ENCODE results near the gene OR2V2. TPM values are rescaled to one million over a fixed set of nuclear protein-coding genes. Genes with fewer than 3 reads are reported as not detected.

OR2V2 gene
- total RNA-seq, 2 donors from 2014 or later, result not detected

GRCh38 chr5:181149355-181149754, 2.0 kb downstream of the OR2V2 start:
- H3K9me3 ChIP-seq, result no peaks in the 10 kb centered on the region
- no peak overlapping the region for H3K27ac ChIP-seq
- ATAC-seq (ENCODE audit: insufficient number of reproducible peaks, low FRiP score, low read depth) (no peak), DNase-seq (ENCODE audit: low spot score) (no peak)
- H3K4me3 ChIP-seq, result no peak overlapping the region
- H3K36me3 ChIP-seq, result no peaks in the 10 kb centered on the region
- H3K27me3 ChIP-seq (replicated peaks; ENCODE audit: insufficient read depth), result no peaks in the 10 kb centered on the region
- TF ChIP-seq CTCF (IDR thresholded peaks at IDR 0.05), result no peak
- H3K4me1 ChIP-seq (ENCODE audit: control insufficient read depth in 1 of 2, low read depth in 2 of 2), result no peaks in the 10 kb centered on the region

GRCh38 chr5:181149806-181150733, 2.7 kb downstream of the OR2V2 start:
- ATAC-seq (ENCODE audit: insufficient number of reproducible peaks, low FRiP score, low read depth) (no peak), DNase-seq (ENCODE audit: low spot score) (no peak)
- H3K4me1 ChIP-seq (ENCODE audit: control insufficient read depth in 1 of 2, low read depth in 2 of 2), result no peaks in the 10 kb centered on the region
- no peak overlapping the region for H3K4me3 ChIP-seq
- no peaks in the 10 kb centered on the region for H3K9me3 ChIP-seq
- no peaks in the 10 kb centered on the region for H3K27me3 ChIP-seq (replicated peaks; ENCODE audit: insufficient read depth)
- TF ChIP-seq CTCF (IDR thresholded peaks at IDR 0.05), result no peak
- no peaks in the 10 kb centered on the region for H3K36me3 ChIP-seq
- no peak overlapping the region for H3K27ac ChIP-seq

DNA sequence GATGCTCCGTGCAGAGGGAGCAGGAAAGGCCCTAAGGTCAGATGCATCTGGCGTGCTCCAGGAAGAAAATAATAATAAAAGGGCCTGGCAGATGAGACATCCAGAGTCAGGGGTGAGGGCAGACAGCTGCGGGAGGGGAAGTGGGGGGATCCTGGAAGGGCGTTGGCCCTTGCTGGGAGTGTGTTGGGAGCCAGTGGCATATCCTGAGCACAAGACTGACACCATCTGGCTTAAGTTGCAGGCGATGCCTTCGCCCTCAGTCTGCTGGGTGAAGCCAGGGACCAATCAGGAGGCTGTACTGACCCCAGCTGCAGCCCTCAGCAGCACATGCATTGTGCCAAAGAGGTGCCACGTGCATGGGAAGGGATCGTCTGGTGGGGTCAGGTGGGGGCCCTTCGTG, 3.8 kb downstream of the OR2V2 start:
- Histone ChIP-seq H3K4me3 (no peak overlapping the region), H3K27ac (no peak overlapping the region), H3K36me3 (no peaks in the 10 kb centered on the region), H3K9me3 (no peaks in the 10 kb centered on the region), H3K27me3 (replicated peaks; ENCODE audit: insufficient read depth) (no peaks in the 10 kb centered on the region), H3K4me1 (ENCODE audit: control insufficient read depth in 1 of 2, low read depth in 2 of 2) (no peaks in the 10 kb centered on the region)
- no peak for ATAC-seq (ENCODE audit: insufficient number of reproducible peaks, low FRiP score, low read depth)
- TF ChIP-seq CTCF (IDR thresholded peaks at IDR 0.05), result no peak
- DNase-seq (ENCODE audit: low spot score), result no peak

- DNase-seq (ENCODE audit: low spot score) (no peak), ATAC-seq (ENCODE audit: insufficient number of reproducible peaks, low FRiP score, low read depth) (no peak)
- Histone ChIP-seq H3K9me3 (no peaks in the 10 kb centered on the region), H3K36me3 (no peaks in the 10 kb centered on the region), H3K4me1 (ENCODE audit: control insufficient read depth in 1 of 2, low read depth in 2 of 2) (no peaks in the 10 kb centered on the region), H3K27me3 (replicated peaks; ENCODE audit: insufficient read depth) (no peaks in the 10 kb centered on the region), H3K4me3 (no peak overlapping the region), H3K27ac (no peak overlapping the region)
- no peak for TF ChIP-seq CTCF (IDR thresholded peaks at IDR 0.05)
Measured at GRCh38 chr5:181152406-181152805, 5.0 kb downstream of the OR2V2 start.

DNA sequence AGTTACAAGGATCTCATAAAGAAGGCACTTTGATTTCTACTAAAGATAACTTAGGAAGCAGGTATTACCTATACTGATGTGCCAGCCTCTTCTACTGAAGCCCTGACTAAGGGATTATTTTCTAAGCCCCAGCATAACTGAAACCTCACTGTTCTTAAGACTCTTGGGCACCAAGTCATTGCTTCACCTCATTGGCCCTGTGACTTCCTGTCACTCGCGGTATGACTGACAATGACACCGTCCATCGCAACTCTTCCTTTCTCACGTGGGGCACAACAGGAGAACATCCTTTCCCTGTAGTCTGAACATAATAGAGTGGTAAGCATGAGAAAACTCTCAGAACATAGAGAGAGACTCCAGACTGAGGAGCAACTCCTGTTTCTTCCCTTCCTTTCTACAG, 6.4 kb downstream of the OR2V2 start:
- TF ChIP-seq CTCF (IDR thresholded peaks at IDR 0.05), result no peak
- H3K4me3 ChIP-seq, result no peak overlapping the region
- DNase-seq (ENCODE audit: low spot score) (no peak), ATAC-seq (ENCODE audit: insufficient number of reproducible peaks, low FRiP score, low read depth) (no peak)
- H3K4me1 ChIP-seq (ENCODE audit: control insufficient read depth in 1 of 2, low read depth in 2 of 2), result no peaks in the 10 kb centered on the region
- no peak overlapping the region for H3K27ac ChIP-seq
- no peaks in the 10 kb centered on the region for H3K27me3 ChIP-seq (replicated peaks; ENCODE audit: insufficient read depth)
- H3K9me3 ChIP-seq, result no peaks in the 10 kb centered on the region
- H3K36me3 ChIP-seq, result no peaks in the 10 kb centered on the region

Data from thoracic aorta (tissue), 2 donors.